HepG2 (cell line): ENCODE results near the gene RNASE4. TPM values are rescaled to one million over a fixed set of nuclear protein-coding genes. Genes with fewer than 3 reads are reported as not detected.

Experiments used
- ASH2L ChIP-seq: fragments of 300-600, 200-600 bp; sonication (generic); IDR thresholded peaks from 2 replicates; pipeline ENCODE4 v1.7.0; 2017; ENCODE audit warnings: low read depth, mild to moderate bottlenecking, moderate library complexity, mixed read lengths, low read length; ENCODE audit not compliant: insufficient read length
- CEBPG ChIP-seq: IDR thresholded peaks from 2 replicates; pipeline ENCODE4 v1.6.1; 2016
- FOXO1 ChIP-seq: sonication (generic); formaldehyde crosslinking; IDR thresholded peaks from 2 replicates; pipeline ENCODE4 v1.4.0; 2020; ENCODE audit warnings: missing genetic modification reagents
- GATAD2A ChIP-seq: IDR thresholded peaks from 2 replicates; pipeline ENCODE4 v1.6.1; 2016
- GZF1 ChIP-seq: sonication (generic); formaldehyde crosslinking; IDR thresholded peaks from 2 replicates; pipeline ENCODE4 v1.5.1; 2020; ENCODE audit warnings: mild to moderate bottlenecking, missing genetic modification reagents
- MIER3 ChIP-seq: IDR thresholded peaks from 2 replicates; pipeline ENCODE4 v1.6.1; 2016; ENCODE audit warnings: missing compliant biosample characterization, borderline replicate concordance
- NCOA2 ChIP-seq: sonication (generic); formaldehyde crosslinking; IDR thresholded peaks from 2 replicates; pipeline ENCODE4 v1.8.0; 2022; ENCODE audit warnings: inconsistent platforms
- POGK ChIP-seq: sonication (generic); formaldehyde crosslinking; conservative IDR thresholded peaks from 2 replicates; pipeline ENCODE4 v1.8.0; 2022; ENCODE audit warnings: mild to moderate bottlenecking, moderate library complexity, missing genetic modification reagents
- SMARCE1 ChIP-seq: fragments of 450-650 bp; IDR thresholded peaks from 2 replicates; pipeline ENCODE4 v1.6.1; 2017; ENCODE audit warnings: borderline replicate concordance
- SMC3 ChIP-seq: IDR thresholded peaks from 2 replicates; pipeline ENCODE4 v1.6.1; 2011; ENCODE audit warnings: low read length, improper control_type of control experiment
- SOX13 ChIP-seq, 3 experiments: fragments of 450-650 bp in 1 of 3; sonication (generic) in 1 of 3; formaldehyde crosslinking in 1 of 3; IDR thresholded peaks in 2 of 3; conservative IDR thresholded peaks in 1 of 3; 2 replicates each; pipeline versions ENCODE4 v1.5.0 to v1.6.1; 2016 to 2020; ENCODE audit warnings: antibody characterized with exemption in 1 of 3, mild to moderate bottlenecking in 1 of 3, missing compliant biosample characterization in 1 of 3, missing genetic modification reagents in 1 of 3, moderate library complexity in 1 of 3
- TFDP2 ChIP-seq: sonication (generic); formaldehyde crosslinking; IDR thresholded peaks from 2 replicates; pipeline ENCODE4 v1.4.0; 2020; ENCODE audit warnings: missing genetic modification reagents
- THAP11 ChIP-seq: IDR thresholded peaks from 2 replicates; pipeline ENCODE4 v1.6.1; 2016; ENCODE audit warnings: missing biosample characterization, missing genetic modification reagents
- U2AF1 ChIP-seq: fragments of 200-400 bp; formaldehyde crosslinking; optimal IDR thresholded peaks from 2 replicates; pipeline ENCODE3; 2017; ENCODE audit warnings: mild to moderate bottlenecking, low read depth, low read length
- ZFP36L2 ChIP-seq: sonication (generic); formaldehyde crosslinking; IDR thresholded peaks from 2 replicates; pipeline ENCODE4 v1.4.0; 2020; ENCODE audit warnings: missing genetic modification reagents
- ZNF580 ChIP-seq: IDR thresholded peaks from 2 replicates; pipeline ENCODE4 v1.6.1; 2016; ENCODE audit warnings: low read depth, borderline replicate concordance
- ZNF652 ChIP-seq: IDR thresholded peaks from 2 replicates; pipeline ENCODE4 v1.6.1; 2016; ENCODE audit warnings: low read depth, borderline replicate concordance
- ZNF782 ChIP-seq: sonication (generic); formaldehyde crosslinking; IDR thresholded peaks from 2 replicates; pipeline ENCODE4 v1.4.0; 2020; ENCODE audit warnings: missing genetic modification reagents, mild to moderate bottlenecking, borderline replicate concordance
- ZNF792 ChIP-seq: IDR thresholded peaks from 2 replicates; pipeline ENCODE4 v1.6.1; 2016
- ZSCAN31 ChIP-seq: sonication (generic); formaldehyde crosslinking; IDR thresholded peaks from 2 replicates; pipeline ENCODE4 v1.5.0; 2020; ENCODE audit warnings: low read depth, mild to moderate bottlenecking, missing genetic modification reagents
- polyA plus RNA-seq, 8 experiments: library from polyadenylated mRNA; depleted of rRNA in 3 of 8; stranded (reverse) in 7 of 8; unstranded in 1 of 8; fragments of >200 nt; fragmentation: Illumina TruSeq in 4 of 8; extraction: Trizol in 4 of 8; gene quantifications; 2 replicates each; pipeline versions ENCODE4 v1.2.1 to v1.2.3, GENCODE V29; 2011 to 2016; ENCODE audit warnings: low read depth in 4 of 8, missing spikeins in 1 of 8, mixed read lengths in 1 of 8; ENCODE audit not compliant: insufficient read depth in 1 of 8
- total RNA-seq, 5 experiments: library from RNA; depleted of rRNA; stranded (reverse); fragments of >200 nt; fragmentation: Illumina TruSeq; extraction: Trizol; gene quantifications; 2 replicates each; pipeline ENCODE4 v1.2.3, GENCODE V29; 2016; ENCODE audit warnings: low read depth in 1 of 5
- TF ChIP-seq, protein P1 (sequence below), 2 experiments: sonication (generic) in 1 of 2; formaldehyde crosslinking in 1 of 2; IDR thresholded peaks; 2 replicates each; pipeline versions ENCODE4 v1.4.0 to v1.6.1; 2018 to 2020; ENCODE audit warnings: missing genetic modification reagents in 2 of 2, borderline replicate concordance in 1 of 2, low read depth in 1 of 2, mild to moderate bottlenecking in 1 of 2, missing biosample characterization in 1 of 2

The RNASE4 gene
- total and polyA plus RNA-seq, 2 of the 13 experiments (the other 11 are each of a cell fraction or from before 2014, with no cell fraction given), result 109 to 983 TPM

DNA sequence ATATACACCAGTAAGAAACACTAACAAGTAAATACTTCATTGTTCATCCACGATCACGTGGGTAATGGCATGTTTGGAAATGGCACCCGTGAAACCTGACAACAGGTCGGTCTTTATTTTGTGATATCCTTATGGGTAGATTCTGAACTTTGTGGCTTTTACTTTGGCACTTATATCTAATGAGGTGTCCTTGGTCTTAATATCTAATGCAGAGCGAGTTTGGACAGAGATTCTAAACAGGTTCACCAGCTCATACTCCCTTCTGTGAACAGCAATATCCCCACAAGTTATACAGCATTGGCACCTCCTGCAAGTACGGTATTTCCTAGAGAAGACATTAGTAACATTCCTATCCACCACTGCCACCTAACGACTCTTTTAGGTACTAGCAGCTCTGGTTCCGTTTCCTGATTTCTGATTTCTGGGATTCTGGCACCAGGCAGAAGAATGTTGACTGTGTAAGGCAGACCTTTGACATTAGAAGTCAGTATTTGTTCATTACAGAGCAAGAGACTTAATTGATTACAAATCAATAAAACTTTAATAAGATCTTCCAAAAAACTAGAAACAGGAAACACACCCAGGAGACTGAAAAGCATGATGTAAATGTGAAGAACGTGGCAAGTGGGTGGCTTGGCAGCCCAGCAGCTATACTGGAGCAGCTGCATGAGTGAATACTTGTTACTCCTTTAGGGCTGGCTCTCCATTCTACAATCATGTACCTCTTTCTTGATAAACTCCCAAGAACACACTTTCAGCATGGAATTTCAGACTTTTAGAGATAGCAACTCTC lies 6.7 kb downstream of the RNASE4 start (continued):
- TF ChIP-seq, protein P1, sequence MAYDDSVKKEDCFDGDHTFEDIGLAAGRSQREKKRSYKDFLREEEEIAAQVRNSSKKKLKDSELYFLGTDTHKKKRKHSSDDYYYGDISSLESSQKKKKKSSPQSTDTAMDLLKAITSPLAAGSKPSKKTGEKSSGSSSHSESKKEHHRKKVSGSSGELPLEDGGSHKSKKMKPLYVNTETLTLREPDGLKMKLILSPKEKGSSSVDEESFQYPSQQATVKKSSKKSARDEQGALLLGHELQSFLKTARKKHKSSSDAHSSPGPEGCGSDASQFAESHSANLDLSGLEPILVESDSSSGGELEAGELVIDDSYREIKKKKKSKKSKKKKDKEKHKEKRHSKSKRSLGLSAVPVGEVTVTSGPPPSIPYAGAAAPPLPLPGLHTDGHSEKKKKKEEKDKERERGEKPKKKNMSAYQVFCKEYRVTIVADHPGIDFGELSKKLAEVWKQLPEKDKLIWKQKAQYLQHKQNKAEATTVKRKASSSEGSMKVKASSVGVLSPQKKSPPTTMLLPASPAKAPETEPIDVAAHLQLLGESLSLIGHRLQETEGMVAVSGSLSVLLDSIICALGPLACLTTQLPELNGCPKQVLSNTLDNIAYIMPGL (CRISPR knock-in tag; IDR thresholded peaks at IDR 0.05; ENCODE audit: borderline replicate concordance in 1 of 2, low read depth in 1 of 2), result peak; percentile 72 to 95
- no peak for TF ChIP-seq ZFP36L2 (CRISPR knock-in tag)
- TF ChIP-seq ASH2L, result peak; percentile 49
- TF ChIP-seq SOX13 (IDR thresholded peaks at IDR 0.05), result no peak
- TF ChIP-seq SOX13 (CRISPR knock-in tag; conservative IDR thresholded peaks at IDR 0.05 in 1 of 2, IDR thresholded peaks at IDR 0.05 in 1 of 2), result no peak
- TF ChIP-seq ZSCAN31 (CRISPR knock-in tag), result 0 out of 2 replicates have a peak, but pooled peaks have one; percentile 35
- peak; percentile 94 for TF ChIP-seq SMC3
- TF ChIP-seq CEBPG, result peak; percentile 8; the same call in 1 of the 2 replicates
- peak; percentile 98 for TF ChIP-seq GZF1
- 0 out of 2 replicates have a peak, but pooled peaks have one; percentile 20 for TF ChIP-seq ZNF792 (CRISPR knock-in tag)
- TF ChIP-seq MIER3 (CRISPR knock-in tag), result peak; percentile 68; the same call in 1 of the 2 replicates
- no peak for TF ChIP-seq TFDP2
- TF ChIP-seq THAP11 (CRISPR knock-in tag), result peak; percentile 47; the same call in 1 of the 2 replicates
- peak; percentile 59 for TF ChIP-seq GATAD2A (CRISPR knock-in tag)
- no peak for TF ChIP-seq ZNF782 (CRISPR knock-in tag)
- no peak for TF ChIP-seq SMARCE1
- peak; percentile 52; the same call in 1 of the 2 replicates for TF ChIP-seq ZNF580 (CRISPR knock-in tag)
- TF ChIP-seq NCOA2 (CRISPR knock-in tag), result peak; percentile 27; the same call in 1 of the 2 replicates
- peak; percentile 49; the same call in 1 of the 2 replicates for TF ChIP-seq POGK (CRISPR knock-in tag)
- no peak for TF ChIP-seq U2AF1
- TF ChIP-seq FOXO1 (CRISPR knock-in tag), result peak; percentile 43; the same call in 1 of the 2 replicates
- TF ChIP-seq ZNF652, result peak; percentile 17; the same call in 1 of the 2 replicates
